Measurements from ENCODE around the gene KCNQ1OT1. TPM values are rescaled to one million over a fixed set of nuclear protein-coding genes. Genes with fewer than 3 reads are reported as not detected.

KCNQ1OT1 gene
- total and polyA plus RNA-seq, 2 of the 4 experiments (the other 2 are of a cell fraction), result 0.14 to 2.0 TPM

DNA sequence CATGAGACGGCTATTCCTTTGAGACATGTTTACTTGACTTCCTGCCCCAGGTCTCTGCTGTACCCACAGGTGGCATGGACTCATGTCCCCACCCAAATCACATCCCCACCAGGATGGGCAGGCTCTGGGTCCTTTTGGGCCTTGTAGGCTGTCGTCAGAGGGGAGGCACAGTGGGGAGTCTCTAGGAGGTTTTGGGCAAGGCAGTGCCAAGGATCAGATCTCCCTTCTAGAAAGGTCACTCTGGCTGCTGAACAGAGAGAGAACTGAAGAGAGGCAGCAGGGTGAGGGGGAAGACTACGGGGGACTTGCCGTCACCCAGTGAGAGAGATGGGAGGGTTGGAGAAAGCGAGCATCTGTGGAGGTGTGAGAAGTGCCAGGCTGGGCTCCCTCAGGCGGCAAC, 4.6 kb upstream of the KCNQ1OT1 start:
- Histone ChIP-seq H4K5ac (ENCODE audit: low read depth, low read length) (no peak overlapping the region), H3K9me3 (ENCODE audit: control insufficient read depth, insufficient read depth, low read length) (peaks cover 5% of the 10 kb centered on the region; the same call in 1 of the 2 replicates), H2BK15ac (ENCODE audit: low read depth, low read length) (no peak overlapping the region), H3K56ac (ENCODE audit: extremely low read depth, insufficient read depth, low read length) (no peak overlapping the region), H3K23ac (ENCODE audit: low read depth, low read length) (no peak overlapping the region), H3K36me3 (ENCODE audit: control insufficient read depth, insufficient read depth, low read length) (no peaks in the 10 kb centered on the region), H3K18ac (ENCODE audit: low read depth, low read length) (no peak overlapping the region), H4K8ac (ENCODE audit: low read depth in 2 of 2, low read length in 2 of 2) (no peak overlapping the region), H3K27ac (ENCODE audit: insufficient read depth, low read length) (no peak overlapping the region), H3K4ac (ENCODE audit: low read depth, low read length) (no peak overlapping the region), H3K14ac (replicated peaks; ENCODE audit: low read depth, low read length) (no peak overlapping the region), H3K9me1 (ENCODE audit: insufficient read depth, low read length) (no peaks in the 10 kb centered on the region), H2BK120ac (ENCODE audit: low read depth, low read length) (no peak overlapping the region), H2BK20ac (ENCODE audit: low read depth, low read length) (no peak overlapping the region), H4K20me1 (ENCODE audit: insufficient read depth, low read length) (no peaks in the 10 kb centered on the region), H3K4me3 (ENCODE audit: insufficient read depth, low read depth, low read length) (no peak overlapping the region), H3K79me1 (ENCODE audit: low read depth in 1 of 2, low read length in 2 of 2) (no peaks in the 10 kb centered on the region), H3K4me2 (ENCODE audit: low read depth, low read length) (no peak overlapping the region), H4K91ac (ENCODE audit: insufficient read depth, low read depth, low read length) (no peak overlapping the region), H3K4me1 (ENCODE audit: control insufficient read depth, insufficient read depth, low read length) (peaks cover 9% of the 10 kb centered on the region; the same call in 1 of the 2 replicates), H2BK5ac (ENCODE audit: low read depth, low read length, poor library complexity, severe bottlenecking) (no peak overlapping the region), H2AFZ (replicated peaks; ENCODE audit: low read length, poor library complexity) (no peak overlapping the region), H3K9ac (ENCODE audit: low read depth, low read length) (no peak overlapping the region), H2AK5ac (ENCODE audit: low read depth, low read length) (no peak overlapping the region), H3K27me3 (ENCODE audit: control insufficient read depth, insufficient read depth, low read length) (peaks cover 11% of the 10 kb centered on the region), H2AK9ac (replicated peaks; ENCODE audit: low read depth, low read length, poor library complexity) (no peak overlapping the region)
- intact Hi-C loops (cut with micrococcal nuclease) (no loop called here), dilution Hi-C loops (cut with HindIII; ENCODE audit: low sequenced_read_pairs, unreplicated experiment) (no loop called here), in situ Hi-C loops (cut with MboI; ENCODE audit: low sequenced_read_pairs) (no loop called here)
- 96% methylated on average over 4 of the region's 6 CpGs; no CpG with 5 or more reads in 1 of the 2 experiments for WGBS, 2 experiments (ENCODE audit: extremely low coverage in 2 of 2, insufficient read length in 1 of 2)
- ChIA-PET POLR2A (ENCODE audit: unreplicated experiment) (interaction anchor here (0.5 kb wide), 1 partner anchor 379 kb away, joined by 4 read pairs; no protein-coding TSS in a partner anchor), CTCF (no interaction called here)
- BruUV-seq (replicated peaks), result no TSS peak
- ATAC-seq (ENCODE audit: low read depth) (no peak), DNase-seq (no peak)
- TF ChIP-seq MAFK (IDR thresholded peaks at IDR 0.05; ENCODE audit: low read depth, low read length), result no peak
- TF ChIP-seq, protein P1, sequence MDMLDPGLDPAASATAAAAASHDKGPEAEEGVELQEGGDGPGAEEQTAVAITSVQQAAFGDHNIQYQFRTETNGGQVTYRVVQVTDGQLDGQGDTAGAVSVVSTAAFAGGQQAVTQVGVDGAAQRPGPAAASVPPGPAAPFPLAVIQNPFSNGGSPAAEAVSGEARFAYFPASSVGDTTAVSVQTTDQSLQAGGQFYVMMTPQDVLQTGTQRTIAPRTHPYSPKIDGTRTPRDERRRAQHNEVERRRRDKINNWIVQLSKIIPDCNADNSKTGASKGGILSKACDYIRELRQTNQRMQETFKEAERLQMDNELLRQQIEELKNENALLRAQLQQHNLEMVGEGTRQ (IDR thresholded peaks at IDR 0.05; ENCODE audit: low read depth, low read length), result no peak
- TF ChIP-seq RFX5 (IDR thresholded peaks at IDR 0.05; ENCODE audit: low read depth, low read length), result no peak
- no peak for TF ChIP-seq MAZ (IDR thresholded peaks at IDR 0.05; ENCODE audit: borderline replicate concordance, low read depth, low read length)
- no peak for TF ChIP-seq BHLHE40 (IDR thresholded peaks at IDR 0.05; ENCODE audit: low read depth, low read length)
- TF ChIP-seq CHD1 (IDR thresholded peaks at IDR 0.05; ENCODE audit: low read depth, low read length), result no peak
- TF ChIP-seq NFE2L2 (IDR thresholded peaks at IDR 0.05; ENCODE audit: low read depth, low read length), result no peak
- no peak for TF ChIP-seq FOS (IDR thresholded peaks at IDR 0.05; ENCODE audit: low read depth, low read length)
- TF ChIP-seq, protein P2, sequence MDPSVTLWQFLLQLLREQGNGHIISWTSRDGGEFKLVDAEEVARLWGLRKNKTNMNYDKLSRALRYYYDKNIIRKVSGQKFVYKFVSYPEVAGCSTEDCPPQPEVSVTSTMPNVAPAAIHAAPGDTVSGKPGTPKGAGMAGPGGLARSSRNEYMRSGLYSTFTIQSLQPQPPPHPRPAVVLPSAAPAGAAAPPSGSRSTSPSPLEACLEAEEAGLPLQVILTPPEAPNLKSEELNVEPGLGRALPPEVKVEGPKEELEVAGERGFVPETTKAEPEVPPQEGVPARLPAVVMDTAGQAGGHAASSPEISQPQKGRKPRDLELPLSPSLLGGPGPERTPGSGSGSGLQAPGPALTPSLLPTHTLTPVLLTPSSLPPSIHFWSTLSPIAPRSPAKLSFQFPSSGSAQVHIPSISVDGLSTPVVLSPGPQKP (IDR thresholded peaks at IDR 0.05; ENCODE audit: borderline replicate concordance, low read depth, low read length), result no peak
- TF ChIP-seq RCOR1 (IDR thresholded peaks at IDR 0.05; ENCODE audit: insufficient replicate concordance, low read length), result no peak
- no peak for TF ChIP-seq CEBPB (IDR thresholded peaks at IDR 0.05; ENCODE audit: low read depth, low read length)
- TF ChIP-seq, protein P3, sequence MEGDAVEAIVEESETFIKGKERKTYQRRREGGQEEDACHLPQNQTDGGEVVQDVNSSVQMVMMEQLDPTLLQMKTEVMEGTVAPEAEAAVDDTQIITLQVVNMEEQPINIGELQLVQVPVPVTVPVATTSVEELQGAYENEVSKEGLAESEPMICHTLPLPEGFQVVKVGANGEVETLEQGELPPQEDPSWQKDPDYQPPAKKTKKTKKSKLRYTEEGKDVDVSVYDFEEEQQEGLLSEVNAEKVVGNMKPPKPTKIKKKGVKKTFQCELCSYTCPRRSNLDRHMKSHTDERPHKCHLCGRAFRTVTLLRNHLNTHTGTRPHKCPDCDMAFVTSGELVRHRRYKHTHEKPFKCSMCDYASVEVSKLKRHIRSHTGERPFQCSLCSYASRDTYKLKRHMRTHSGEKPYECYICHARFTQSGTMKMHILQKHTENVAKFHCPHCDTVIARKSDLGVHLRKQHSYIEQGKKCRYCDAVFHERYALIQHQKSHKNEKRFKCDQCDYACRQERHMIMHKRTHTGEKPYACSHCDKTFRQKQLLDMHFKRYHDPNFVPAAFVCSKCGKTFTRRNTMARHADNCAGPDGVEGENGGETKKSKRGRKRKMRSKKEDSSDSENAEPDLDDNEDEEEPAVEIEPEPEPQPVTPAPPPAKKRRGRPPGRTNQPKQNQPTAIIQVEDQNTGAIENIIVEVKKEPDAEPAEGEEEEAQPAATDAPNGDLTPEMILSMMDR (conservative IDR thresholded peaks at IDR 0.05; ENCODE audit: low read depth, low read length), result no peak
- TF ChIP-seq MXI1 (IDR thresholded peaks at IDR 0.05; ENCODE audit: borderline replicate concordance, low read depth, low read length), result no peak
- TF ChIP-seq POLR2A (IDR thresholded peaks at IDR 0.05; ENCODE audit: low read depth, low read length), result no peak
- TF ChIP-seq RAD21 (IDR thresholded peaks at IDR 0.05; ENCODE audit: low read length), result no peak
- TF ChIP-seq SMC3 (IDR thresholded peaks at IDR 0.05; ENCODE audit: low read depth, low read length), result no peak
